Naive thymus-derived CD4-positive, alpha-beta T cell (primary cell): ENCODE measurements around the gene MEX3D. TPM values are rescaled to one million over a fixed set of nuclear protein-coding genes. Genes with fewer than 3 reads are reported as not detected.
A peak's percentile ranks its signal among the peaks of the same experiment; 100 is the strongest.

Experiments used
- ATAC-seq: fragments of 150-1000 bp; cut with Tn5 transposase; 2 replicates; pipeline ENCODE4 v1.10.0; 2021; ENCODE audit warnings: mild to moderate bottlenecking, moderate library complexity
- CTCF ChIA-PET: fragments of 350-600 bp; sonication (Branson Sonifier 250); formaldehyde crosslinking; loops from one replicate; lab custom pipeline; 2021; ENCODE audit warnings: antibody characterized with exemption; lab: Charles Lee
- POLR2A ChIA-PET: fragments of 350-600 bp; sonication (Branson Sonifier 250); formaldehyde crosslinking; loops from one replicate; lab custom pipeline; 2021; ENCODE audit warnings: antibody characterized with exemption, inconsistent platforms; lab: Charles Lee
- DNase-seq, 9 donors: peaks; one replicate each; pipeline versions ENCODE4 v3.0.0 to v3.0.0-alpha.2; 2020 to 2022; ENCODE audit warnings: mixed read lengths in 1 of 9
- H3K27ac ChIP-seq: one replicate; pipeline ENCODE4 v1.7.0; 2013; ENCODE audit warnings: mild to moderate bottlenecking, low read depth, low read length, moderate library complexity
- H3K27me3 ChIP-seq, 2 donors: one replicate each; pipeline ENCODE4 v1.7.0; 2013; ENCODE audit warnings: low read length in 2 of 2, mild to moderate bottlenecking in 2 of 2, moderate library complexity in 2 of 2; ENCODE audit not compliant: control insufficient read depth in 2 of 2, insufficient read depth in 2 of 2
- H3K36me3 ChIP-seq, 3 experiments: 1 replicate in 2 of 3; 2 replicates in 1 of 3; pipeline ENCODE4 v1.7.0; 2013; ENCODE audit warnings: low read length in 3 of 3, mild to moderate bottlenecking in 3 of 3, moderate library complexity in 1 of 3; ENCODE audit not compliant: insufficient read depth in 3 of 3, control insufficient read depth in 2 of 3
- H3K4me1 ChIP-seq, 2 donors: one replicate each; pipeline ENCODE4 v1.7.0; 2013; ENCODE audit warnings: low read length in 2 of 2, mild to moderate bottlenecking in 2 of 2, moderate library complexity in 1 of 2; ENCODE audit not compliant: control insufficient read depth in 2 of 2, insufficient read depth in 2 of 2
- H3K4me3 ChIP-seq: 2 replicates; pipeline ENCODE4 v1.7.0; 2013; ENCODE audit warnings: mild to moderate bottlenecking, low read length
- H3K9me3 ChIP-seq, 3 experiments: 1 replicate in 2 of 3; 2 replicates in 1 of 3; pipeline ENCODE4 v1.7.0; 2013; ENCODE audit warnings: low read length in 3 of 3; ENCODE audit not compliant: control insufficient read depth in 2 of 3
- H3K27ac Mint-ChIP-seq, 9 donors: one replicate each; pipeline ENCODE4 v1.8.0; 2020 to 2022; ENCODE audit warnings: mixed read lengths in 9 of 9, mild to moderate bottlenecking in 8 of 9, moderate library complexity in 5 of 9, inconsistent platforms in 2 of 9
- H3K27me3 Mint-ChIP-seq, 5 donors: one replicate each; pipeline ENCODE4 v1.8.0; 2021 to 2022; ENCODE audit warnings: mixed read lengths in 5 of 5, mild to moderate bottlenecking in 1 of 5
- H3K36me3 Mint-ChIP-seq, 5 donors: one replicate each; pipeline ENCODE4 v1.8.0; 2020 to 2022; ENCODE audit warnings: mixed read lengths in 5 of 5, mild to moderate bottlenecking in 3 of 5, inconsistent platforms in 1 of 5
- H3K4me1 Mint-ChIP-seq, 7 donors: one replicate each; pipeline ENCODE4 v1.8.0; 2020 to 2022; ENCODE audit warnings: mixed read lengths in 7 of 7, mild to moderate bottlenecking in 3 of 7, inconsistent platforms in 1 of 7
- H3K4me3 Mint-ChIP-seq, 10 donors: one replicate each; pipeline ENCODE4 v1.8.0; 2020 to 2022; ENCODE audit warnings: mild to moderate bottlenecking in 10 of 10, mixed read lengths in 10 of 10, moderate library complexity in 6 of 10, inconsistent platforms in 2 of 10
- H3K9me3 Mint-ChIP-seq, 11 donors: one replicate each; pipeline ENCODE4 v1.8.0; 2020 to 2022; ENCODE audit warnings: mixed read lengths in 11 of 11, mild to moderate bottlenecking in 4 of 11, inconsistent platforms in 1 of 11, moderate library complexity in 1 of 11
- intact Hi-C, 2 donors: fragments of 100-400 bp; cut with micrococcal nuclease; formaldehyde crosslinking; loops; one replicate each; pipeline ENCODE4 v1.15.1; 2023
- polyA plus RNA-seq, 2 donors: library from polyadenylated mRNA; unstranded; fragments of 300-500 nt; fragmentation: Illumina TruSeq; gene quantifications; one replicate each; pipeline ENCODE4 v1.2.3, GENCODE V29; 2021
- total RNA-seq, 6 experiments: library from RNA in 5 of 6; stranded (reverse) in 5 of 6; gene quantifications; 1 replicate in 5 of 6; 2 replicates in 1 of 6; pipeline ENCODE4 v1.2.3 and lab custom pipeline; 2021 to 2026

MEX3D gene
- total and polyA plus RNA-seq, 7 experiments from 2014 or later: 2.1 to 8.3 (median 2.3) TPM; not detected in 2

DNA sequence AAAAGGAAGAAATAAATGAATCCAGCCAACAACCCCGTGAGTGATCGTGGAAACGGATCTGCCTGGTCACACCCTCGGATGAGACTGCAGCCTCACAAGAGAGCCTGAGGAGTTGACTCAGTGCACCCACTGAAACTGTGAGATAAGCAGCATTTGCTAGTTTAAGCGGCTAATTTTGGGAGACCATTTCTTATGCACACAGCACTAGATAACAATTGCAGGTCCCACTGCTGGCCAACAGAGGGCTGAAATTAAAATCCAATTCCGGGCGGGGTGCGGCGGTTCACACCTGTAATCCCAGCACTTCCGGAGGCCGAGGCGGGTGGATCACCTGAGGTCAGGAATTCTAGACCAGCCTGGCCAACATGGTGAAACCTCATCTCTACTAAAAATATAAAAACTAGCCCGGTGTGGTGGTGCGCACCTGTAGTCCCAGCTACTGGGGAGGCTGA lies 33.5 kb upstream of the MEX3D start:
- Mint-ChIP-seq H3K4me3 (peak overlapping the region in 2 of 10 donors; percentile 11 to 17), H3K27ac (peak overlapping the region in 3 of 9 donors; percentile 56 to 63 (median 59)), H3K9me3 (no peaks in the 10 kb centered on the region), H3K27me3 (no peaks in the 10 kb centered on the region), H3K36me3 (peaks cover 0 to 9% (median 0%) of the 10 kb centered on the region in 5 donors), H3K4me1 (peaks cover 12 to 40% (median 23%) of the 10 kb centered on the region in 7 donors)
- intact Hi-C loops: no loop called here
- H3K27ac ChIP-seq: no peak overlapping the region
- peaks cover 0 to 48% (median 4%) of the 10 kb centered on the region in 3 experiments for H3K36me3 ChIP-seq
- ChIA-PET CTCF (no interaction called here), POLR2A (interaction anchor here (0.7 to 6.1 kb wide), 2 partner anchors 8 to 727 kb away, joined by 3 to 52 read pairs; partner anchors contain the start of gene MBD3)
- no peak for ATAC-seq
- peaks cover 13 to 18% of the 10 kb centered on the region in 2 donors for H3K4me1 ChIP-seq
- H3K9me3 ChIP-seq: no peaks in the 10 kb centered on the region
- no peak overlapping the region for H3K4me3 ChIP-seq
- H3K27me3 ChIP-seq: no peaks in the 10 kb centered on the region
- no peak for DNase-seq

- no peaks in the 10 kb centered on the region for H3K9me3 ChIP-seq
- no peaks in the 10 kb centered on the region for H3K27me3 Mint-ChIP-seq
- peaks cover 6 to 27% (median 14%) of the 10 kb centered on the region in 7 donors for H3K4me1 Mint-ChIP-seq
- H3K36me3 Mint-ChIP-seq: peaks cover 0 to 9% (median 0%) of the 10 kb centered on the region in 5 donors
- ChIA-PET POLR2A (no interaction called here), CTCF (no interaction called here)
- H3K36me3 ChIP-seq: peaks cover 0 to 46% (median 4%) of the 10 kb centered on the region in 3 experiments
- no peak overlapping the region for H3K27ac Mint-ChIP-seq
- DNase-seq (no peak), ATAC-seq (no peak)
- peaks cover 4 to 14% of the 10 kb centered on the region in 2 donors for H3K4me1 ChIP-seq
- H3K4me3 Mint-ChIP-seq: no peak overlapping the region
- H3K4me3 ChIP-seq: no peak overlapping the region
- no peak overlapping the region for H3K27ac ChIP-seq
- intact Hi-C loops: no loop called here
- H3K9me3 Mint-ChIP-seq: no peaks in the 10 kb centered on the region
- H3K27me3 ChIP-seq: no peaks in the 10 kb centered on the region
These were observed 31.3 kb upstream of the MEX3D start for GRCh38 chr19:1599460-1599846.

GRCh38 chr19:1598777-1599459 lies 30.8 kb upstream of the MEX3D start:
- Histone ChIP-seq H3K27me3 (no peaks in the 10 kb centered on the region), H3K4me1 (peaks cover 0 to 9% of the 10 kb centered on the region in 2 donors), H3K27ac (no peak overlapping the region), H3K36me3 (peaks cover 0 to 46% (median 4%) of the 10 kb centered on the region in 3 experiments), H3K9me3 (no peaks in the 10 kb centered on the region), H3K4me3 (no peak overlapping the region)
- DNase-seq: no peak
- Mint-ChIP-seq H3K9me3 (no peaks in the 10 kb centered on the region), H3K27me3 (no peaks in the 10 kb centered on the region), H3K36me3 (peaks cover 0 to 9% (median 0%) of the 10 kb centered on the region in 5 donors), H3K27ac (no peak overlapping the region), H3K4me3 (no peak overlapping the region), H3K4me1 (peaks cover 6 to 21% (median 14%) of the 10 kb centered on the region in 7 donors)
- no peak for ATAC-seq
- POLR2A ChIA-PET: interaction anchor here (0.6 kb wide), 1 partner anchor 16 kb away, joined by 3 read pairs; no protein-coding TSS in a partner anchor
- intact Hi-C loops: no loop called here
- CTCF ChIA-PET: no interaction called here

GRCh38 chr19:1593501-1593772 lies 25.3 kb upstream of the MEX3D start:
- Histone ChIP-seq H3K9me3 (no peaks in the 10 kb centered on the region), H3K36me3 (peaks cover 0 to 25% (median 4%) of the 10 kb centered on the region in 3 experiments), H3K4me1 (peaks cover 10 to 16% of the 10 kb centered on the region in 2 donors), H3K4me3 (no peak overlapping the region), H3K27ac (no peak overlapping the region), H3K27me3 (no peaks in the 10 kb centered on the region)
- no peaks in the 10 kb centered on the region for H3K9me3 Mint-ChIP-seq
- H3K4me1 Mint-ChIP-seq: peaks cover 8 to 22% (median 14%) of the 10 kb centered on the region in 7 donors
- peaks cover 0 to 9% (median 0%) of the 10 kb centered on the region in 5 donors for H3K36me3 Mint-ChIP-seq
- H3K27me3 Mint-ChIP-seq: no peaks in the 10 kb centered on the region
- ChIA-PET CTCF (interaction anchor here (1.3 kb wide), 1 partner anchor 10 kb away, joined by 3 read pairs; no protein-coding TSS in a partner anchor), POLR2A (interaction anchor here (1.1 to 2.4 kb wide), 5 partner anchors 11 to 324 kb away, joined by 3 to 52 read pairs (median 6); partner anchors contain the start of genes CIRBP, PCSK4, REEP6 and TCF3)
- DNase-seq (no peak), ATAC-seq (no peak)
- peak overlapping the region; percentile 82 to 92 (median 90) for H3K4me3 Mint-ChIP-seq
- intact Hi-C loops: loop anchor here (5.0 kb wide), 2 partner anchors 254 to 316 kb away; partner anchors contain the start of genes FAM174C (in 1 of the 2) and REXO1 (in 1 of the 2)
- H3K27ac Mint-ChIP-seq: peak overlapping the region in 7 of 9 donors; percentile 72 to 91 (median 81)

DNA sequence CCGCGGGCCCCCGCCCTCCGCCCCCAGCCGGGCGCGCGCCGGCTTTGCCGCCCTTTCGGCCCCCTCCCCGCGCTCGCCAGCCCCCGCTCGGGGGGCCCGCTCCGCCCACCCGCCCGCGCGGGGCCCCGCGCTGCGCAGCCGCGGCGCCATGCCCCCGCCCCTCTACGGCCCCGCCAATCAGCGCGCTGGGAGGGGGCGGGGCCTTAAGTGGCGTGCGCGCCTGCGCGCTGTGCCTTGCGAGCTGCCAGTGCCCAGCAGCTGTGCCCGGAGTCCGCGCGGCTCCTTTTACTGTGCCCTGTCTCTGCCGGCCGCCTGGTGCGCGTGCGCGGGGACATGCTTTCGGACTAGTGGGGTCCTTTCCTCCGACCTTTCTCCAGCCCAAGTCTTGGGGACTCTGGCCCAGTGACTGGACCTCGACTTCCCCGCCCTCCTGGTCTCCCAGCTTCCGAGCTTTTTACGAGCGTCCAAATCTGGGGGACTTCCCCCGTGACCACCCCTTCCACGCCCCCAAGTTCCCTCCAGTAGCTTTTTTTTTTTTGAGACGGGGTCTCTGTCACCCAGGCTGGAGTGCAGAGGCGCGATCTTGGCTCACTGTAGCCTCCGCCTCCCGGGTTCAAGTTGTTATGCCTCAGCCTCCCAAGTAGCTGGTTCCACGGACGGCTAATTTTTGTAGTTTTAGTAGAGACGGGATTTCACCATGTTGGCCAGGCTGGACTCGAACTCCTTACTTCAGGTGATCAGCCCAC lies 24.8 kb upstream of the MEX3D start, which contains the start of gene MBD3:
Gene MBD3 (minus strand): TSS at position 111 of the 746 bp plus-strand sequence. CDS start 234 bp downstream, outside the sequence.
- intact Hi-C loops: loop anchor here (1.0 to 5.0 kb wide), 8 partner anchors 12 to 316 kb away; partner anchors contain the start of genes DAZAP1 (in 2 of the 2), UQCR11 (in 2 of the 2), FAM174C (in 1 of the 2) and MEX3D (in 1 of the 2)
- peaks cover 0 to 9% (median 0%) of the 10 kb centered on the region in 5 donors for H3K36me3 Mint-ChIP-seq
- H3K27me3 Mint-ChIP-seq: no peaks in the 10 kb centered on the region
- Histone ChIP-seq H3K4me3 (peak within 1 kb of the TSS; percentile 86), H3K9me3 (no peaks in the 10 kb centered on the region), H3K36me3 (peaks cover 0 to 21% (median 4%) of the 10 kb centered on the region in 3 experiments), H3K27me3 (no peaks in the 10 kb centered on the region), H3K4me1 (peaks cover 10 to 16% of the 10 kb centered on the region in 2 donors), H3K27ac (peak within 1 kb of the TSS; percentile 99)
- H3K4me3 Mint-ChIP-seq: peak within 1 kb of the TSS; percentile 84 to 92 (median 90)
- CTCF ChIA-PET: interaction anchor here (1.0 to 1.3 kb wide), 2 partner anchors 11 to 16 kb away, joined by 3 read pairs; no protein-coding TSS in a partner anchor
- POLR2A ChIA-PET: interaction anchor here (0.6 to 2.4 kb wide), 10 partner anchors 9 to 696 kb away, joined by 3 to 52 read pairs (median 6); partner anchors contain the start of genes CIRBP, PCSK4, REEP6 and TCF3
- peak within 1 kb of the TSS; percentile 79 to 95 (median 91) for H3K27ac Mint-ChIP-seq
- DNase-seq (peak; percentile 81 to 92 (median 88)), ATAC-seq (peak; percentile 92)
- H3K9me3 Mint-ChIP-seq: no peaks in the 10 kb centered on the region
- peaks cover 8 to 22% (median 15%) of the 10 kb centered on the region in 7 donors for H3K4me1 Mint-ChIP-seq
